Limb (tissue), 2 donors: Measurements from ENCODE around the gene GLCCI1.

Experiments used
- DNase-seq, 2 donors: peaks; one replicate each; pipeline ENCODE4 v3.0.0-alpha.2; 2016; ENCODE audit errors: extremely low spot score in 2 of 2

Gene GLCCI1

DNA sequence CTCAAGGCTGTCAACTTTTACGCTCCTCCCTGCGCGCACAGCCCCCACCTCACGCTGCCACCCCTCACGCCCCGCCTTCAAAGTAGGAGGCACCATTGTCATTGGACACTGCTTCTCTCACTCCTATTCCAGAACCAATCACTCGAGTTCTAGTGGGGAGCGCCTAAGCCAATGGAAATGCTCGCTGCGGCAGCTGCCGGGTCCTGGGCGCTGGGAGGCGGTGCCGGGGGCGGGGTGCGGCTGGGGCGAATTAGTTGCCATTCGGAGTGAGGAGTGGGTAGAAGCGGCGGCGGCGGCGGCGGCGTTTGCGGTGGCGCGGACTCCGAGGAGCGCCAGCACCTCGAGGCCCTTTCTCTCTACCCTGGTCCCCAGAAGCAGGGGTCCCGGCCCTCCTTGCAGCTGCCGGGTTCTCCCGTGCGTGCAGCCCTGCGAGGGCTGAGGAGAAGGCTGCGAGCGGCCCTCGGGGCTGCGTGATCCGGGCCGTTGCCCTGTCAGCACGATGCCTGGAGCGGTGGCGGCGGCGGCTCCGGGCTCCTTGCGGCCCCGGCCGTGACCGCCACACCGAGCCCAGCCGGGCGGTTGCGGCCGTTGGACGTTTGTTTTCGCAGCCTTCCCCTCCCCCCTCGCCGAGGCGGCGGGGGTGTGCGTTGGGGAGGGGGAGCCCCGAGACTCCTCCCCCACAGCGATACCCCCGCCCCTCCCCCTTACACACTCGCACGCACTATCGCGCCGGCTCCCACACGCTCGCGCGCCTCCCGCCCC lies at the start of gene GLCCI1:
GLCCI1 (plus strand) TSS at position 253 of the 762 bp plus-strand sequence. CDS start 555 bp downstream, outside the sequence.
- DNase-seq, result peak; percentile 97 to 98

DNA sequence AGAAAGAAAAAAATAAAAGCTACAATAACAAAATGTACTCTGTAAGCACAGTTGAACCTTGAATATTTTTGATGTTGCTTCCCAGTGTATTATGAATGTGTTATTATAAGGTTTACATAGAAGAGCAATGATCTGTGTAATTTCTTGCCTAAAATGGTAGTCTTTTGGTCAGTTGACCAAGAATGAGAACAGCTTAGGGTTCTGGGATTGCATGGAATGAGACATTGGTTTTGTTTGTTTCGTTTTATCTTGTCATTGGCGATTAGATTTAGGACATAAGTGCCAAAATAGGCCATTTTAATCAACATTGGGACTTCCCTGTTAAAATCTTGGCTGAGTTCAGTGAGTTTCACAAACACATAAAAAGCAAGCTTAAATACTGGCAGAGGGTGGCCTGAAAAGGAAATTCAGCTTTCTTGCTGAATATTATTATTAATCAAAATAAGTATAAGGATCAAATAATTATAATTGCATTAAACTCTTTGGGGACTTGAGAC lies 49.1 kb upstream of the GLCCI1 start:
- DNase-seq, result no peak

DNA sequence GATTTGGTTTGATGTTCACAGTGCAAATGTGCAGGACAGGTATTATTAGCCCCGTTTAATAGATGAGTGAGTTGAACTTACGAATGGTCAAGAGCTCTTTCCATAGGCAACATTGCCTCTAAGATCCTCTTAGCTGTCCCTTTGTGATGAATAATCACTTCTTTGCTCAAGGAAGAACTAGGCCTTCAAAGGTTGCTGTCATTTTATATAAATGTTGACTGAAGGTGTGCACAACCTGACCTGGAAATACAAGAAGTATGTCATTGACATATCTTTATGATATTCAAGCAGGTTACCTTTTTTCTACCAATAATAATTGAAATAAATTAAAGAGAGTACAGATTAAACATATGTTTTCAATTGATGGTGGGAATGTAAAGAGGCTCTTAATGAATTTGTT lies 48.5 kb upstream of the GLCCI1 start:
- DNase-seq, result no peak

DNA sequence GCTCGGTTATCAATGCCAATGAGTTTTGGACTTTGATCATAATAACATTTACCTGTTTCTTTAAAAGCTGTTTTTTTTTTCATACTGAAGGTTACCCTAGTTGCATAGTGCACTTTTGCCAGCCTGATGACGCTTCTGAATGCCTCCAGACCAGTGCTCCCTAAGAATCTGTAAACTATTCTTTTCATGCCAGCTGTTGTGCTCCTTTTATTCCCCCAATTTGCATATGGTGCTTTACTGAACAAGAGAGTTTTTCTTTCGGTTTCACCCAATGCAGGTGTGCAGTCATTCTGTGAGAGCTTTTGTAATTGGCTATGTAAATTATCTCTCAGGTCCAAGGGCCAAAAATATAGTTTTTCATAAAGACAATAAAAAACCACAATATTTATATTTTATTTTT lies 48.1 kb upstream of the GLCCI1 start:
- no peak for DNase-seq

DNA sequence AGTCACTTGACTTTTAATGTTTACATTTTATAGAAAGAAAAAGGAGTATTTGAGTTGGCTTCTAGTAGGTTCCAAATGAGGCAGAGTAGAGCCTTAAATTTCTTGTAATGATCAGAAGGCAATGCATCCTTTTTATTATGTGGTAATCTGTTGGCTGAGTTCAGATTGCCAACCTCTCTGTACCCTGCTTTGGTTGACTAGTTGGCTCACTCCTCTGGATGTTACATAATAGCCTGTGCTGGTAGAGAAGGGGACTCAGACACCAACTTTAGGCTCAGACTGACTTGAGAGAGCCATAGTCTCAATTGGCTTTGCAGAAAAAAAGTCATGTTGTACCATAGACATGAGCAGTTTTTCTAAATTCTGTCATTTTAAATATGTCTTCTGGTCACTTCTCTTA lies 46.8 kb upstream of the GLCCI1 start:
- no peak for DNase-seq

DNA sequence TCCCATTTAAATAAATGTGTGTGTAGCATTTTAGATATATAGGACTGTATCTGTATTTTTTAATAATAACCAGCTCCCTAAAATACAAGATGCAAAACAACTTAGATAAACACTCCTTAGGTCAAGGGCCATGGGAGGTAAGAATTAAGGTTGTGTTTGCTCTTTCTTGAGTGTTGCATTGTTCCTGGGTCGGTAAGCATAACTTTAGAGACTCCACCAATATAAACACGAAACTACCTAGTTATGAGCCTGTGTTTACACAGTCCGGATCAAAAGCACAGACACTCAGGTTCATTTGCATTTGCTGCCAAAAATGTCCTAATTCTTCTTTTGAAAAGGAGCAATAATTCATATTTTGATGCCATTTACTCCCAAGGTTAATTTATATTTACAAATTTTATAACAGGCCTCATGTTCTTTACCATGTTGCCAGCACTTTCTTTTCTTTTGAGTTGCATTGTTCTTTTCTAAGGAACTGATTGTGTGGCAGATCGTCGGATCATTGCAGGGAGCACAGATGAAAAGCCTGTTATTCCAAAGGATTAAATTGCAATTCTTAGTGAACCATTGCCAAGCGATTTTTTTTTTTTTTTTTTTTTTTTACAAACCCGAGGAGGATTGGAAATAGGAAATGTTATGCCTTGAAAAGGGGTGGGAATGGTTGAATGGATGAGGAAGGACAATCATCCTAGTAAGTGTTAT lies 45.8 kb upstream of the GLCCI1 start:
- DNase-seq, result no peak

DNA sequence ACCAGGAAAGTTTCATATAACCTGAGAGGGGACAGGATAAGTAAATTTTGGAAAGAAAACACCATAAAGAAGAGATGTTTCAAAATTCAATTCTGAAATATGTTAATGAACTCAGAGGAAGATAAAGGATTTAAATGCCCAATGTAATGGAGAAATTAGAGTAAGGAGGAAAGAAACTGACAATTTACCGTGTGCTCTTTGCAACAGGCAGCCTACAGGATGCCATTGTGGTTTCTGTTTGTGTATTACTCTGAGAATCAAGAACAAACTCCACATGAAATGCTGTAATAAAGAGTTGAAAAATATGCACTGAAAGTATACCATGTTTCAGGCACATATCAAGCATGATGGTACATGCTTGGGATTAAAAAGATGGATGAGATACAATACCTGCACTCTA lies 44.8 kb upstream of the GLCCI1 start:
- DNase-seq, result no peak

DNA sequence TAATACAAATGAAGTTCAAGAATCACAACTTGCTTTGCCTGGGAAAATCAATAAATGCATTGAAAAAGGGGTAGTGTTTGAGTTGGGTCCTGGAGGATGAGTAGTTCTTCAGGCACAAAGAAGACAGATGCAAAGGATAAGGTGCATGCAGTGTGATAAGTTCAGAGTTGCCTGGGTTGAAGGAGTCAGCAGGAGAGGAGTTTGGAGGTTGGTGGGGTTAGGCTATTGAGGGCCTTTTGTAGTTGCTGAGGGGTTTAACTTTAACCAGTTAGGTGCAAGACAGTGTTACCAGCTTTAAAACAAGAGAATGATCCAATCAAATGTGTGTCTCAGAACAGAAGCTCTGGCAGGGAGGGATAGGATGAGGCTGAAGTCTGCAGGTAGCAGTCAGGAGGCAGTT lies 44.3 kb upstream of the GLCCI1 start:
- no peak for DNase-seq

DNA sequence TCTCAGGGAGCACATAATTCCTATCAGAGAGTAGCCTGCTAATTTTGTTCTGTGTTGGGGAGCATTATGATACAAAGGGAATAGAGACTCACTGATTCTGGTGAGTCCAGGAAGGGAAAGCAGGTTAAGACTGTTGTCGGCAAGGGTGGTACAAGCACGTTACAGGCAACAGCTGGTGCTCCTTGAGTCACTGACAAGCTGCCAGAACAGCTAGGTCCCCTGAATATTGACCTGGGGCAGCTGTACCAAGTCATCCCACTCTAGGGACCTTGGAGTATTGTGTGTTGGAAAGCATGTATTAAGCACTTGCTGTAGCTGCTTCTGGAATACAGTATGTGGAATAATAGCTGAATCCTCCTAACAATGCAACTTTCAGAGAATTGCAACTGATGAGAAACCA lies 37.0 kb upstream of the GLCCI1 start:
- no peak for DNase-seq

DNA sequence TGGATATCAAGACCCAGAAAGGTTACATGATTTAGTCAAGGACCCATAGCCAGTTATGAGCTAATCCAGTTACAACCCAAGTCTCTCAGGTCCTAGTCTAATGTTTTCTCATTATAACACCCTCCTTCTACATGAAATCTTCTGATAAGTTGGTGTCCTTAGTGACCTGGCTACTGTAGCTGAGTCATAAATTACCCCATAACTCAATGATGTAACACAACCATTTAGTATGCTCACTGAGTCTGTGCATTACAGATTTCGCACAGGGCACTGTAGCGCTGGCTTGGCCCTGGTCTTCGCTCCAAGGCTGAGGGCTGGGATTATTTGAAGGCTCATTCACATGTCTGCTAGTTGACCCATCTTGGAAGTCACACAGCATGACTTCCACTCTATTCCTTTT lies 36.0 kb upstream of the GLCCI1 start:
- no peak for DNase-seq

DNA sequence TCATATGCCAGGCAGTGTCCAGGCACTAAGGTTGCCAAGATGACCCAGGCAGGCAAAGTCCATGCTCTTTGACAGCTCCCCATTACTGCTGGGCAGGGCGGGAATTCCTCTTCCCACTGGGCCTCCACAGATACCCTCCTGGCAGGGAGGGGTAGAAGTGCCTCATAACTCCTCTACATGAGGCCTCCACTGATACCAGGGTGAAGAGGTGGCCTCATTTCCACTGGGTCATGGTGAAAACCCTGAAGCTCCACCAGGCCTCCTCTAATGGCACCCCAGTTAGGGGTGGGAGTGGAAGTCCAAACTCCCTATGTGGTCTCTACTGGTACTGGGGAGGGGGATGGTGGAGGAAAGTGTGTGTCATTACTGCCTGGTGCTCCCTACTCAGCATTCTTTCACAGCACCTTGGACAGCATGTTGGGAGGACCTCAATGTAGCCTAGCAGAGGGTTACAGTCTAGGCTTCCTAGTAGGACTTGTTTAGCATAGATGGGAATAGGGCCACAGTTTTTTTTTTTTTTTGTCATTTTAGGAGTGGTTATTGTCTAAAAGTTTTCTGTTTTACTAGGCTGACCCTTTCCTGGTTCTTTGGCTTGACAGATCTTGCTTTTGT lies 34.6 kb upstream of the GLCCI1 start:
- no peak for DNase-seq

DNA sequence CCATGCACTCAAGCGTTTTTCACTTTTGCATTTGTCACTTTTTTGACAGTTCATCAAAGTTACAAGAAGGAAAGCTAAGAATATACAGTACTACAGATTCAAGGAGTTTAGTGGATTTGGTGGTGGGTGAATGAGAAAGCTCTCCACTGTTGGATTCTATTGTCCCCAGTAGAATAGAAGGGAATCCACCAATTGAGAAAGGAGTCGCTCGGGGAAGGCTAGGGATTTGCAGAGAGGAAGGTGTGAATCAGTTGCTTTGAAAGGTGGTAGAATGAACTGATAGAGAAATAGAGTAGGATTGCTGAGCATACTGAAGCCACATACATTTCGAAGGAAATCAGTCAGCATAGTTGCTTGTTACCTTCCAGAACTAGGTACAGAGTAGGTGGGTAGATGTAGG lies 33.7 kb upstream of the GLCCI1 start:
- DNase-seq, result no peak

DNA sequence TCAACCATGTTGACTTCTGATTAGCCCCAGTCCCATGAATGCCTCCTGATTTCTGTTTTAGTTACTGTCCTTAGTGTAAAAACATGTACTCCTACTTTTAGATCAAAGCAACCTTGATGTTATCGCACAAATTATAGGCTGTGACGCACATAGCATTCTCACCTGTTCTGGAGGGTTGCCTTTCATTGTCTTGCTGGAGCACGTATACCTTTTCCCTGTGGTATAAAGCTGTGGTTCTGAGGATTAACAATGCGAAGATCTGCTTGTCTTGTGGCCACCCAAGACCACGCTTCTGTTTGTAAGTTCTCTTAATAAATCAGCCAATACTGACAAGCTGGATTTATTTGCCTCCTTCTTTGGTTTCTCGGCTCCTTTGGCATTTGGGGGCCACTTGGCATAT lies 30.1 kb upstream of the GLCCI1 start:
- no peak for DNase-seq

DNA sequence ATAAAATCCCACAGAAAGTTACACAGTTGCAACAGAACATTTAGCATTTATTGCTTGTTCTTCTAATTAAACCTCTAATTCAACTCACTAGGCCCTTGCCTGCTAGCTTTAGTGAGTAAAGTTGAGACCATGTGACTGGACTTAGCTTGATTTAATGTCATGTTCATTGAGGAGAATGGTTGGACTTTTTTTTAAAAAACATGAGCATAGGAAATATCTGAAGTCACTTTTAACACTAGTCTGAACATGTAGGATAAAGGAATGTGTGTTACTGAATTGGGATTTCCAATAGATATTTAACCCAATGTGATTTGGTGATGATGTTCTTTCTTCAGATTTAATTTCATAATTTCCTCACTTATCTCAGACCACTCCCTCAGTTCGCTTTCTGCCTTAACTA lies 24.6 kb upstream of the GLCCI1 start:
- no peak for DNase-seq

DNA sequence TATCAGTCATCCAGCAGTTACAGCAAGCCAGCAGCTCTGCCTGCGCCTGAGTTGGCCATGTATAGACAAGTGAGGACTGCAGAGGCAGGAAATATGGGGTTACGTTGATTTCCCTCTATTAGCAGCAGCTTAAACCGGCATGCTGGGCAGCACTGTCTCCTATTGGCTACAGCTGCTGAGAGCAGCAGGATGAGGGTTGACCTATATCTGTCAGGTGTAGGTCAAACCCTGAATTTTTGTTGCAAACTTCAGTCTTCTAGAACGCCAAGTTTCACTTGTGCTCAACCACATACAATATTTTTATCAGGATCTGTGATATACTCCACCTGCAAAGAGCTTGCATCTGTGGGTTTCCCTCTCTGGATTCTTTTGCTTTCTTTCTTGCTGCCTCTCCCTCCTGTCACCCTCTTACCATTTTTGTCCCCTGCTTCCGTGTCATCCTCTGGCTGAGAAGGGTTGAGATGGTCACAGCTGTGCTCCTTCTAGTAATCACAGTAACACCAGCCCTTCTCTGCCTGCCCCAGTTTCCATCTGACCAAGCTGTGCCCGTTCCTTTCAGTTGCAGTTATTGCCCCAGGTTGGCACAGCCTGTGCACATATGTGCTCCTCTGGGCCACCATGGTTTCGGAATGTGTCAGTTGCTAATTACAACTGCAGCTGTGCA lies 23.8 kb upstream of the GLCCI1 start:
- DNase-seq, result no peak

DNA sequence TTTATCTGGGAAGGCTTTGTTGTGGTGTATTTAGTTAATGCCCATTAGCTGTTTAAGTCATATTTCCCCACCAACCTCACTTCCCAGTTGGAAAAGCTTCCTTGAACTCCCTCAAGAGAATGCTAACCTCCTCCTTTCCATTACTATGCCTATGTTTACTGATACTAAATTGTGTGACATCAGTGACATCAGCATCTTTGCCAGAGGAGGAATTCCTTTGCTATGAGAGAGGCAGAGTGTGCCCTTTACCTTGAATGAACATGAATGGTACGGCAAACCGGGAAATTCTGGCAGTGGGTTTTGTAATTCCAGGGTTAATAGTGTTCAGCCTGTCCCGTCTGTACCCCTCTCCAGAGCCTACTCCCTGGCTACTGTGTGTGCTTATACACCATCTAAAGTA lies 22.1 kb upstream of the GLCCI1 start:
- no peak for DNase-seq

DNA sequence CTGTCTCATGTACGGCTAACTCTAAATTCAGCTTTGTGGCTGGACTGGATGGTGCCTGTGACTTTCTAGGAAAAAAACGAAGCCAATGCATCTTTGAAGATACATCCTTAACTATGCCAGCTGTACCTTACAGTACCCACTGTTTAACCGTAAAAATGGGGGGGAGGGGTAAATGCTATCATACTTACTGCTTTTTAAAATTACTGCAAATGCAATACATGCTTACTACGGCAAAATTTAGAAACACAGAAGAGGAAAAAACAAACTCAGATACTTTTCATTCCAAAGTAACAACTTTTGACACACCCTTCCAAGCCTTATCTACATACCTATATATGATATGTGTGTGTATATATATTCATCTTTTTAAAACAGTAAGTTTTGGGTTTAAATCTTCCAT lies 20.4 kb upstream of the GLCCI1 start:
- no peak for DNase-seq

DNA sequence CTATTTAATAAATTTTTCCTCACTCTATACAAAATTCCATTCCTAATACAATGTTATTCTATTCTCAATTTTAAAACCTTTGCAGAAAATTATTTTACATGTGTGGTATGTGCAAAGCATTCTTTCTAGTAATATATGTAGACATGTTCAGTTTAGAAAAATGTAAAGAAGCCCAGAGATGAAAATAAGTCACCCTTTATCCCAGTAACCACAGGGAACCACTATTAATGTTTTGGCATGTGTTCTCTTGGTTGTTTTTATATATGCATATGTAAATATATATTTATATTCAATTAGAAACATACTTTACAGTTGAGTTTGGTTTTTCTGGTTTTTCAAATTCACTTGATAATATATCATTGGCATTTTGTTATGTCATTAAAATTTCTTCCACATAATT lies 14.8 kb upstream of the GLCCI1 start:
- DNase-seq, result no peak

DNA sequence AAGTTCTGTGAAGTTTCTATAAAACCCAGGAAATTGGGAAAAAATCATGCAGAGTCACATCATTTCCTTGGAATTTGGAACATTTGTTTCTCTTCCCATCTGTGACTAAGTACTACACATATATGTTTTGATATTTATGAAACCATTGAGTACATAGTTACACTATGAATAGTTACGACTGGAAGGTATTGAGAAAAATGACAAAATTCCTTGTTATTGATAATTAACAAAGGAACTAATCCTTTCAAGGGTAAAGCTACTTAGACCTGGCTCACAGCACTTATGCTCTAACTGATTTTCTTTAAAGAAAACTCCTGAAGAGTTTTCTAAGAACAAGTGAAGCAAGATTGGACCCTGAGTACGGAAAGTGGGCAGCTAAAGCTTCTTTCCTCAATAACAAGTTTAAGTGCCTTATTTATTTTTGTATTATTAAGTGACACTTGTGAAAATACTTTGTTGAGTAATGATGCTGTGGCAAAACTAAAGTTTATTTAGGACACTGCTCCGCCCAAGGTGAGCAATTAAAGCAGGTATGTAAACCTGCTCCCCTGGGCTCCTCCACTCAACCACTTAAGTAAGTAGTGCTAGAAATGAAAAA lies 12.0 kb upstream of the GLCCI1 start:
- DNase-seq, result no peak

DNA sequence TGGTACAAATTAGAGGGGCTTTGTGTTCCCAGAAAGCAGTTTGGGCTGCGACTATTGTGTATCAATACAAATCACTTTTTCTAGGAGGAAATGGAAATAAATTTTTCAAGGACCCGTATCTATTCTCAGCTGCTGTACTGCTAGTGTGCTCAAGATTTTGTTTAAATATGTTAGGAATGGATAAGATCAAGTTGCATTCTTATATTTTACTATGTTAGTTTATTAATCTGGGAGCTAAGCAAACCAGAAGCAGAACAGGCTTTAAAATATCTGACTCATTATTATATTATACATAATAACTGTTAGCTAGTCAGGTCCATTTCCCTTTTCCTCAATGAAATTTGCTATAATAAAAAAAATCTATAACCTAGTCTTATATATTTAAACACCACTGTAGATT lies 11.1 kb upstream of the GLCCI1 start:
- DNase-seq, result no peak

DNA sequence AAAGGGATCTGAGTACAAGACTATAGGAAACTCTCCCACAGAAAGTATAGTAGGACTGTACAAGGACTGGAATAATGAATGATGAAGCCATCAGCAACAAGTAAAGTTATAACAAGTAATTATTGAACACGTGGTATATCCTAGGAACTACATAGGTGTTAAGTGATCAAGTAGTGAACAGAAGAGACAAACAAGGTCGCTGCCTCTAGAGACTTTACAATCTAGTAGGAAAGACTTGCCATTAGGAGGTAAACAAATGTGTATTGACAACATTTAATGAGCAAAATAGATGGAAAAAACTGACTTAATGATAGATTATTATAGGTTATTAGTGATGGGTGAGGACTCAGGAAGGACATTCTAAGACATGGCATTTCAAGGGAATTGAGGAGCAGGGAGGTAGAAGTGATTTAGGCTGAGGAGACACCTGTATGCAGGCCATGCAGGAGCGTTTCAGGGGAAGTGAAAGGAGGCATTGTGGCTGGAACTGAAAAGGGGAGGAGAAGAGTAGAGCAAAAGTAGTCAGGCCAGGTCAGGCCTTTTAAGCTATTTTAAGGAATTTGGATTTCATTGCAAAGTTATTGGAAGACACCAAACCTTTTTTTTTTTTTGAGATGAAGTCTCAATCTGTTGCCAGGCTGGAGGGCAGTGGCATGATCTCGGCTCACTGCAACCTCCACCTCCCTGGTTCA lies 8.5 kb upstream of the GLCCI1 start:
- DNase-seq, result no peak
